DOHH2 (cell line): ENCODE measurements around the gene CTSD.

Experiments
- CTCF ChIP-seq: fragments of 200-600 bp; sonication (generic); IDR thresholded peaks from one replicate; pipeline ENCODE4 v1.5.1; 2014; ENCODE audit warnings: antibody characterized with exemption, mild to moderate bottlenecking, low read depth, low read length; ENCODE audit not compliant: poor library complexity, severe bottlenecking
- EZH2phosphoT487 ChIP-seq: fragments of 200-600 bp; sonication (generic); IDR thresholded peaks from 2 replicates; pipeline ENCODE4 v1.6.1; 2017; ENCODE audit warnings: borderline replicate concordance, mild to moderate bottlenecking, antibody characterized with exemption, low read length, moderate library complexity, mixed read lengths

GRCh38 chr11:1705126-1706052, 58.3 kb downstream of the CTSD start:
- TF ChIP-seq CTCF (no peak), EZH2phosphoT487 (no peak)
